SK-N-MC (cell line): ENCODE results near the gene DIP2C.

Experiments used
- EZH2 ChIP-seq: fragments of 200-600 bp; sonication (generic); IDR thresholded peaks from one replicate; pipeline ENCODE4 v1.6.1; 2017; ENCODE audit warnings: antibody characterized with exemption
- POLR2AphosphoS5 ChIP-seq: IDR thresholded peaks from 2 replicates; pipeline ENCODE4 v1.6.1; 2012; ENCODE audit warnings: mild to moderate bottlenecking, low read depth, low read length, borderline replicate concordance

DNA sequence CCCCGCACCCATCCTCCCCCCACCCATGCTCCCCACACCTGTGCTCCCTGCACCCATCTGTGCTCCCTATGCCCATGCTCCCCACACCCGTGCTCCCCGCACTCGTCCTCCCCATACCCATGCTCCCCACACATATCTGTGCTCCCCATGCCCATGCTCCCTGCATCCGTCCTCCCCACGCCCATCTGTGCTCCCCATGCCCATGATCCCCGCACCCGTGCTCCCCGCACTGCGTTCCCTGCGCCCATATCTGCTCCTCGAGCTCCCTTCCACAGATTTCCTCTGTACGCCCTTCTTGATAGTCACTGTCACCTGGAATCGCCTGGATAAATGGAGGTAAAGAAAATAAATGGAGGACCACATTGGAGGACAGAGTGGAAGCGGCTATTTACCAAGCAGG lies 9.9 kb downstream of the DIP2C start:
- TF ChIP-seq EZH2, result no peak
- TF ChIP-seq POLR2AphosphoS5, result no peak
